ENCODE measurements around the gene OXCT2. TPM values are rescaled to one million over a fixed set of nuclear protein-coding genes. Genes with fewer than 3 reads are reported as not detected.

Gene OXCT2
- polyA plus RNA-seq, 4 donors, result 1.0 to 3.5 (median 3.0) TPM

- no peaks in the 10 kb centered on the region for H3K9me3 ChIP-seq (ENCODE audit: control insufficient read depth in 2 of 2, insufficient read depth in 1 of 2, low read depth in 1 of 2, low read length in 1 of 2)
- WGBS, 3 donors, result 1% methylated on average over 51 to 52 of the region's 52 CpGs
- peaks cover 7 to 16% (median 9%) of the 10 kb centered on the region in 3 donors for H3K36me3 ChIP-seq (ENCODE audit: control insufficient read depth in 3 of 3, insufficient read depth in 2 of 3, low read depth in 1 of 3, low read length in 3 of 3)
- FAIRE-seq (no peak), DNase-seq (peak; percentile 94 to 95)
- H3K4me1 ChIP-seq (ENCODE audit: control insufficient read depth in 3 of 3, insufficient read depth in 2 of 3, low read depth in 1 of 3, low read length in 2 of 3), result peaks cover 0 to 6% (median 3%) of the 10 kb centered on the region in 3 donors
- peak within 1 kb of the TSS; percentile 72 to 81 (median 76) for H3K4me3 ChIP-seq (ENCODE audit: low read depth in 1 of 3, low read length in 3 of 3)
- peaks cover 0 to 20% (median under 1%) of the 10 kb centered on the region in 3 donors for H3K27me3 ChIP-seq (ENCODE audit: control insufficient read depth in 3 of 3, insufficient read depth in 3 of 3, low read length in 3 of 3)
- peak within 1 kb of the TSS; percentile 6 to 91 (median 79) for H3K27ac ChIP-seq (ENCODE audit: low read depth in 1 of 3, low read length in 2 of 3)
Measured at GRCh38 chr1:39738622-39739366, 32.4 kb downstream of the OXCT2 start, which contains the start of gene PPIE. TSS of gene PPIE (plus strand) at chr1:39738882. CDS start at chr1:39738901, 19 bp downstream.

- FAIRE-seq (no peak), DNase-seq (peak in 1 of 2 donors; percentile 10)
- Histone ChIP-seq H3K27ac (ENCODE audit: low read depth in 1 of 3, low read length in 2 of 3) (no peak overlapping the region), H3K36me3 (ENCODE audit: control insufficient read depth in 3 of 3, insufficient read depth in 2 of 3, low read depth in 1 of 3, low read length in 3 of 3) (peaks cover 4 to 5% (median 5%) of the 10 kb centered on the region in 3 donors), H3K9me3 (ENCODE audit: control insufficient read depth in 2 of 2, insufficient read depth in 1 of 2, low read depth in 1 of 2, low read length in 1 of 2) (no peaks in the 10 kb centered on the region), H3K27me3 (ENCODE audit: control insufficient read depth in 3 of 3, insufficient read depth in 3 of 3, low read length in 3 of 3) (peaks cover 0 to 28% (median 3%) of the 10 kb centered on the region in 3 donors), H3K4me3 (ENCODE audit: low read depth in 1 of 3, low read length in 3 of 3) (no peak overlapping the region), H3K4me1 (ENCODE audit: control insufficient read depth in 3 of 3, insufficient read depth in 2 of 3, low read depth in 1 of 3, low read length in 2 of 3) (peaks cover 0 to 6% (median 3%) of the 10 kb centered on the region in 3 donors)
- 74 to 88% (median 86%) methylated on average over 9 of the region's 9 CpGs for WGBS, 3 donors
Measured at GRCh38 chr1:39737546-39738169, 33.5 kb downstream of the OXCT2 start.

- WGBS, 3 donors, result 75 to 83% (median 76%) methylated on average over 3 of the region's 3 CpGs
- FAIRE-seq, result no peak
- peaks cover 0 to 33% (median 3%) of the 10 kb centered on the region in 3 donors for H3K27me3 ChIP-seq (ENCODE audit: control insufficient read depth in 3 of 3, insufficient read depth in 3 of 3, low read length in 3 of 3)
Measured at GRCh38 chr1:39735731-39736130, 35.4 kb downstream of the OXCT2 start.

GRCh38 chr1:39733161-39733560 lies 38.0 kb downstream of the OXCT2 start:
- no peak overlapping the region for H3K27ac ChIP-seq (ENCODE audit: low read depth in 1 of 3, low read length in 2 of 3)
- DNase-seq (no peak), FAIRE-seq (no peak)
- H3K27me3 ChIP-seq (ENCODE audit: control insufficient read depth in 3 of 3, insufficient read depth in 3 of 3, low read length in 3 of 3), result peaks cover under 1 to 50% (median 5%) of the 10 kb centered on the region in 3 donors
- H3K4me3 ChIP-seq (ENCODE audit: low read depth in 1 of 3, low read length in 3 of 3), result no peak overlapping the region
- 46 to 63% (median 51%) methylated on average over 7 of the region's 7 CpGs for WGBS, 3 donors
- H3K9me3 ChIP-seq (ENCODE audit: control insufficient read depth in 2 of 2, insufficient read depth in 1 of 2, low read depth in 1 of 2, low read length in 1 of 2), result no peaks in the 10 kb centered on the region
- no peaks in the 10 kb centered on the region for H3K4me1 ChIP-seq (ENCODE audit: control insufficient read depth in 3 of 3, insufficient read depth in 2 of 3, low read depth in 1 of 3, low read length in 2 of 3)
- no peaks in the 10 kb centered on the region for H3K36me3 ChIP-seq (ENCODE audit: control insufficient read depth in 3 of 3, insufficient read depth in 2 of 3, low read depth in 1 of 3, low read length in 3 of 3)

More at GRCh38 chr1:39735731-39736130, 35.4 kb downstream of the OXCT2 start:
- Histone ChIP-seq H3K9me3 (ENCODE audit: control insufficient read depth in 2 of 2, insufficient read depth in 1 of 2, low read depth in 1 of 2, low read length in 1 of 2) (no peaks in the 10 kb centered on the region), H3K4me3 (ENCODE audit: low read depth in 1 of 3, low read length in 3 of 3) (no peak overlapping the region), H3K4me1 (ENCODE audit: control insufficient read depth in 3 of 3, insufficient read depth in 2 of 3, low read depth in 1 of 3, low read length in 2 of 3) (peaks cover 0 to 6% (median 3%) of the 10 kb centered on the region in 3 donors), H3K27ac (ENCODE audit: low read depth in 1 of 3, low read length in 2 of 3) (no peak overlapping the region), H3K36me3 (ENCODE audit: control insufficient read depth in 3 of 3, insufficient read depth in 2 of 3, low read depth in 1 of 3, low read length in 3 of 3) (peaks cover 0 to 2% (median 0%) of the 10 kb centered on the region in 3 donors)
- DNase-seq, result no peak

GRCh38 chr1:39732730-39733129 lies 38.4 kb downstream of the OXCT2 start:
- no peak for DNase-seq

GRCh38 chr1:39729842-39730241 lies 41.3 kb downstream of the OXCT2 start:
- no peaks in the 10 kb centered on the region for H3K9me3 ChIP-seq (ENCODE audit: control insufficient read depth in 2 of 2, insufficient read depth in 1 of 2, low read depth in 1 of 2, low read length in 1 of 2)
- FAIRE-seq, result no peak
- H3K4me3 ChIP-seq (ENCODE audit: low read depth in 1 of 3, low read length in 3 of 3), result no peak overlapping the region
- no peaks in the 10 kb centered on the region for H3K36me3 ChIP-seq (ENCODE audit: control insufficient read depth in 3 of 3, insufficient read depth in 2 of 3, low read depth in 1 of 3, low read length in 3 of 3)
- no peak for DNase-seq
- no peak overlapping the region for H3K27ac ChIP-seq (ENCODE audit: low read depth in 1 of 3, low read length in 2 of 3)
- H3K4me1 ChIP-seq (ENCODE audit: control insufficient read depth in 3 of 3, insufficient read depth in 2 of 3, low read depth in 1 of 3, low read length in 2 of 3), result no peaks in the 10 kb centered on the region
- peaks cover 3 to 55% (median 8%) of the 10 kb centered on the region in 3 donors for H3K27me3 ChIP-seq (ENCODE audit: control insufficient read depth in 3 of 3, insufficient read depth in 3 of 3, low read length in 3 of 3)
- 37 to 56% (median 55%) methylated on average over 4 of the region's 4 CpGs for WGBS, 3 donors

More at GRCh38 chr1:39732730-39733129, 38.4 kb downstream of the OXCT2 start:
- peaks cover 3 to 54% (median 8%) of the 10 kb centered on the region in 3 donors for H3K27me3 ChIP-seq (ENCODE audit: control insufficient read depth in 3 of 3, insufficient read depth in 3 of 3, low read length in 3 of 3)
- no peak overlapping the region for H3K4me3 ChIP-seq (ENCODE audit: low read depth in 1 of 3, low read length in 3 of 3)
- no peaks in the 10 kb centered on the region for H3K4me1 ChIP-seq (ENCODE audit: control insufficient read depth in 3 of 3, insufficient read depth in 2 of 3, low read depth in 1 of 3, low read length in 2 of 3)
- FAIRE-seq, result no peak
- H3K9me3 ChIP-seq (ENCODE audit: control insufficient read depth in 2 of 2, insufficient read depth in 1 of 2, low read depth in 1 of 2, low read length in 1 of 2), result no peaks in the 10 kb centered on the region
- no peaks in the 10 kb centered on the region for H3K36me3 ChIP-seq (ENCODE audit: control insufficient read depth in 3 of 3, insufficient read depth in 2 of 3, low read depth in 1 of 3, low read length in 3 of 3)
- H3K27ac ChIP-seq (ENCODE audit: low read depth in 1 of 3, low read length in 2 of 3), result no peak overlapping the region
- WGBS, 3 donors, result 48 to 62% (median 60%) methylated on average over 3 of the region's 3 CpGs

- WGBS, 3 donors, result 65 to 72% (median 66%) methylated on average over 3 of the region's 3 CpGs
- no peak for FAIRE-seq
- DNase-seq, result no peak
- Histone ChIP-seq H3K9me3 (ENCODE audit: control insufficient read depth in 2 of 2, insufficient read depth in 1 of 2, low read depth in 1 of 2, low read length in 1 of 2) (no peaks in the 10 kb centered on the region), H3K27ac (ENCODE audit: low read depth in 1 of 3, low read length in 2 of 3) (no peak overlapping the region), H3K36me3 (ENCODE audit: control insufficient read depth in 3 of 3, insufficient read depth in 2 of 3, low read depth in 1 of 3, low read length in 3 of 3) (no peaks in the 10 kb centered on the region), H3K4me3 (ENCODE audit: low read depth in 1 of 3, low read length in 3 of 3) (no peak overlapping the region), H3K4me1 (ENCODE audit: control insufficient read depth in 3 of 3, insufficient read depth in 2 of 3, low read depth in 1 of 3, low read length in 2 of 3) (no peaks in the 10 kb centered on the region), H3K27me3 (ENCODE audit: control insufficient read depth in 3 of 3, insufficient read depth in 3 of 3, low read length in 3 of 3) (peaks cover 3 to 54% (median 8%) of the 10 kb centered on the region in 3 donors)
Measured at GRCh38 chr1:39729030-39729429, 42.1 kb downstream of the OXCT2 start.

GRCh38 chr1:39727932-39728317 lies 43.2 kb downstream of the OXCT2 start:
- 65 to 70% (median 66%) methylated on average over 14 of the region's 14 CpGs for WGBS, 3 donors
- Histone ChIP-seq H3K4me1 (ENCODE audit: control insufficient read depth in 3 of 3, insufficient read depth in 2 of 3, low read depth in 1 of 3, low read length in 2 of 3) (no peaks in the 10 kb centered on the region), H3K27ac (ENCODE audit: low read depth in 1 of 3, low read length in 2 of 3) (no peak overlapping the region), H3K36me3 (ENCODE audit: control insufficient read depth in 3 of 3, insufficient read depth in 2 of 3, low read depth in 1 of 3, low read length in 3 of 3) (no peaks in the 10 kb centered on the region), H3K4me3 (ENCODE audit: low read depth in 1 of 3, low read length in 3 of 3) (no peak overlapping the region), H3K27me3 (ENCODE audit: control insufficient read depth in 3 of 3, insufficient read depth in 3 of 3, low read length in 3 of 3) (peaks cover 3 to 51% (median 6%) of the 10 kb centered on the region in 3 donors), H3K9me3 (ENCODE audit: control insufficient read depth in 2 of 2, insufficient read depth in 1 of 2, low read depth in 1 of 2, low read length in 1 of 2) (no peaks in the 10 kb centered on the region)
- FAIRE-seq (no peak), DNase-seq (no peak)

All from small intestine (tissue), 7 donors.